Type B pancreatic cell (in vitro differentiated cells): Measurements from ENCODE around the gene HOXC5. TPM values are rescaled to one million over a fixed set of nuclear protein-coding genes. Genes with fewer than 3 reads are reported as not detected.

Source experiments
- DNase-seq: peaks from one replicate; pipeline ENCODE4 v3.0.0; 2021; ENCODE audit warnings: mixed read lengths; ENCODE audit not compliant: unreplicated experiment; ENCODE audit errors: extremely low spot score
- H3K27ac Mint-ChIP-seq: 2 replicates; pipeline ENCODE4 v1.8.0; 2021; ENCODE audit warnings: mild to moderate bottlenecking, mixed read lengths
- H3K27me3 Mint-ChIP-seq: 2 replicates; pipeline ENCODE4 v1.8.0; 2021; ENCODE audit warnings: mixed read lengths
- H3K36me3 Mint-ChIP-seq: 2 replicates; pipeline ENCODE4 v1.8.0; 2021; ENCODE audit warnings: mixed read lengths
- H3K4me1 Mint-ChIP-seq: one replicate; pipeline ENCODE4 v1.8.0; 2021; ENCODE audit warnings: mixed read lengths; ENCODE audit not compliant: unreplicated experiment
- H3K4me3 Mint-ChIP-seq: 2 replicates; pipeline ENCODE4 v1.8.0; 2021; ENCODE audit warnings: mild to moderate bottlenecking, mixed read lengths
- H3K9me3 Mint-ChIP-seq: 2 replicates; pipeline ENCODE4 v1.8.0; 2021; ENCODE audit warnings: mixed read lengths
- total RNA-seq: library from RNA; stranded (reverse); gene quantifications from 2 replicates; pipeline ENCODE4 v1.2.1, GENCODE V29; 2021; ENCODE audit warnings: low replicate concordance
- TF ChIP-seq, protein P1 (sequence below): fragments of 200-600 bp; sonication (generic); conservative IDR thresholded peaks from 2 replicates; pipeline ENCODE4 v1.5.0; 2021; ENCODE audit warnings: antibody characterized with exemption, mild to moderate bottlenecking

The HOXC5 gene
- total RNA-seq, 1 donor from 2014 or later = 56.9 TPM

DNA sequence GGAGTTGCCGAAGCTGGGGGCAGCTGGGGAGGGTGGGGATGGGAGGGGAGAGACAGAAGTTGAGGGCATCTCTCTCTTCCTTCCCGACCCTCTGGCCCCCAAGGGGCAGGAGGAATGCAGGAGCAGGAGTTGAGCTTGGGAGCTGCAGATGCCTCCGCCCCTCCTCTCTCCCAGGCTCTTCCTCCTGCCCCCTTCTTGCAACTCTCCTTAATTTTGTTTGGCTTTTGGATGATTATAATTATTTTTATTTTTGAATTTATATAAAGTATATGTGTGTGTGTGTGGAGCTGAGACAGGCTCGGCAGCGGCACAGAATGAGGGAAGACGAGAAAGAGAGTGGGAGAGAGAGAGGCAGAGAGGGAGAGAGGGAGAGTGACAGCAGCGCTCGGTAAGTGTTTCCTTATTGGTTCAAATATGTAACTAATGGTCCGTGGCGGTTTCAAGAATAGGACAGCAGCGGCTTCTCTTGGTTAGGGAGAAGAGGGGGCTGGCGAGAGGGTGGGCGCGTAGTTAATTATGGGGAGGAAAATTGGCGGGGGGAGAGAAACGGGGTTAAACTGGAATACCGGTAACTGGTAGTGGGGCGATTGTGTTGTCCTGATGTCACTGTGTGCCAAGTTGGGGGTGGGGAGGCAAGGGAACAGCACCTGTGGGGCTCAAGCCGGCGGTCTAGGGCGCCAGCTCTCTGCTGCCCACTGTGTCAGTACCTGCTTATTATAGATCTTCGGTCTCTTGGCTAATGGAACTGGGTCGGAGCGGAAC lies 15.6 kb upstream of the HOXC5 start:
- Mint-ChIP-seq H3K27ac (peak overlapping the region; percentile 77), H3K27me3 (peaks cover 91% of the 10 kb centered on the region), H3K36me3 (peaks cover 4% of the 10 kb centered on the region), H3K9me3 (no peaks in the 10 kb centered on the region), H3K4me1 (peaks cover 17% of the 10 kb centered on the region), H3K4me3 (peak overlapping the region; percentile 86)
- TF ChIP-seq, protein P1, sequence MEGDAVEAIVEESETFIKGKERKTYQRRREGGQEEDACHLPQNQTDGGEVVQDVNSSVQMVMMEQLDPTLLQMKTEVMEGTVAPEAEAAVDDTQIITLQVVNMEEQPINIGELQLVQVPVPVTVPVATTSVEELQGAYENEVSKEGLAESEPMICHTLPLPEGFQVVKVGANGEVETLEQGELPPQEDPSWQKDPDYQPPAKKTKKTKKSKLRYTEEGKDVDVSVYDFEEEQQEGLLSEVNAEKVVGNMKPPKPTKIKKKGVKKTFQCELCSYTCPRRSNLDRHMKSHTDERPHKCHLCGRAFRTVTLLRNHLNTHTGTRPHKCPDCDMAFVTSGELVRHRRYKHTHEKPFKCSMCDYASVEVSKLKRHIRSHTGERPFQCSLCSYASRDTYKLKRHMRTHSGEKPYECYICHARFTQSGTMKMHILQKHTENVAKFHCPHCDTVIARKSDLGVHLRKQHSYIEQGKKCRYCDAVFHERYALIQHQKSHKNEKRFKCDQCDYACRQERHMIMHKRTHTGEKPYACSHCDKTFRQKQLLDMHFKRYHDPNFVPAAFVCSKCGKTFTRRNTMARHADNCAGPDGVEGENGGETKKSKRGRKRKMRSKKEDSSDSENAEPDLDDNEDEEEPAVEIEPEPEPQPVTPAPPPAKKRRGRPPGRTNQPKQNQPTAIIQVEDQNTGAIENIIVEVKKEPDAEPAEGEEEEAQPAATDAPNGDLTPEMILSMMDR = no peak
- DNase-seq = no peak

DNA sequence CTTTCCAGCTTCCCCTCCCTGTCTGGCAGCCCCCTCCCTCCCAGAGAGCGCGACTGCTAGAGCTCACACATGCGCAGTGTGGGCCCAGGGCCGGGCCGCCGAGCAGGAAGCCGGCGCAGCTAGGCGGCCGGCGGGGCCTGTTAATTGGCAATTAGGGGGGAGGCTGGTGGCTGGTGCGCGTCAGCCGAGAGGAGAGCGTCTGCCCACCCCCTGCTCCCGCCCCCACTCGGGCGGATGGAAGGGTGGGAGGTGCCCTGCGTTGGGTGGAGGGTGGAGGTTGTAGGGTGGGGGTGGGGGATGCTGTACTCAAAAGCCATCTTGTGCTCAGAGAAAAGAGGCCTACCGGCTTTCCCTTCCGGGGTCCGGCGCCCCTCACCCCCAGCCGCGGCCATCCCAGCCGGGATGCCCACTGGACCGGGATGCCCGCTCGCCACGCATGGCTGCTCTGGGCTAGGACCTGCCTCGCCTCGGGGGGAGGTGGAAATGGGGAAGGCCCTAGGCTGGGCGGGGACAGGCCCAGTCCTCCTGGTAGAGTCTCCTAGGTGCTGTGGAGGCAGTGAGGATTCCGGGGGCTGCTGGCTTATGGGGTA lies 14.9 kb upstream of the HOXC5 start:
- no peak for DNase-seq
- TF ChIP-seq, protein P1 = no peak
- H3K27ac Mint-ChIP-seq = peak overlapping the region; percentile 77
- peak overlapping the region; percentile 86 for H3K4me3 Mint-ChIP-seq
- H3K4me1 Mint-ChIP-seq = peaks cover 18% of the 10 kb centered on the region
- H3K9me3 Mint-ChIP-seq = no peaks in the 10 kb centered on the region
- H3K27me3 Mint-ChIP-seq = peaks cover 91% of the 10 kb centered on the region
- H3K36me3 Mint-ChIP-seq = peaks cover 4% of the 10 kb centered on the region

DNA sequence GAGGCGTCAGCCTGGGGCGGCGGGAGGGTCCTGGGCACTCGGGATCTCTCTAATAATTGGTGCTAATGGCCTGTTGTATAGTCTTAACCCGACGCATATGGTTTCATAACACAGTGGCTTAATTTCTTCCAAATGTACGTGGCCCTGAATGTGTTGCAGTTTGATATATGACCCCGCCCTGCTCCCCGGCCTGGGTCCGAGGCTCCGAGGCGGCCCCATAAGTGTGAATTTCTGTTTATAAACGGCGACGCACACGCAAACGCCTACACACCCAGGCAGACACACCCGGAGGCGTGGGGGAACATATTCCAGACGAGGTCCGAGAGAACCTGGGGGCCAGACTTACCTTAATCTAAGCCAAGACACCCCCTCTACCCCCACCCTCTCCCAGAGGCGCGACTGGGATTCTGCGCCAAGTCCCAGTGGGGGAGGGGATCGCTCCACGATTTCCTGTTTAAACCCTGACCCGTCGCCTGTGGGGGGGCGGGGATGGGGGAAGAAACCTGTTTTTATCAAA lies 14.3 kb upstream of the HOXC5 start:
- no peak for DNase-seq
- H3K9me3 Mint-ChIP-seq = no peaks in the 10 kb centered on the region
- TF ChIP-seq, protein P1 = no peak
- peak overlapping the region; percentile 86 for H3K4me3 Mint-ChIP-seq
- no peak overlapping the region for H3K27ac Mint-ChIP-seq
- H3K36me3 Mint-ChIP-seq = peaks cover 4% of the 10 kb centered on the region
- H3K27me3 Mint-ChIP-seq = peaks cover 91% of the 10 kb centered on the region
- peaks cover 24% of the 10 kb centered on the region for H3K4me1 Mint-ChIP-seq

DNA sequence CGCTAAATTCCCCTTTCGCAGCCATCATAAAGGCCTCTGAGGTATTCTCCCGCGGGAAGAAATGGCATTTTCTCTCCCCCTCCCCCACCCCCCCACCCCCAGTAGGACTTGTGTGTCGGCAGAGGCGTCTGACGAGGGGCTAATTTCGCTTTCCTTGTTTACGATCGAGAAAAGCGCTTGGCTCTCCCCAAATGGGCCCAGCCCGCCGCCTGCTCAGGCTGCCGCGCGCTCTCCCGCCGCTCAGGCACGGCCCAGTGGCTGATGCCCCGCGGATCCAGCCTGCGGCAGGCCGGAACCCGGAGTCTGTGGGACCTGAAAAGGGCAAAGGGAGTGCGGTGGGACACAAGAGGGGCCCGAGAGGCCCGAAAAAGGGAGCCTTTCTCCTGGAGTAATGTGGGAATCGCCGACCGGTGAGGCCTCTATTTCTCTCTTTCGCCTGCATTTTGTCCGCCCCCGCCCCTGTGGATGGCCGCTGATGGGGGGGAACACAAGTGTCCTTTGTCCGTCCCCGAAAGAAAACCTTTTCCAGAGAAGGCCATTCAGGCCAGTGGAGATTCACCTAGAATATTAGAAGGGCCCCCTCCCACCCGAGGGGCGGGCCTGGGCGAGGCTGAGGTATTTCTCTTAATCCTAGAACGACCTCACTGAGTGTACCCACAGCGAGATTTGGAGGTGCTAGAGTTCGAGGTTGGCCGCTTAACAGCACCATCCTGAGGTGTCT lies 13.6 kb upstream of the HOXC5 start:
- Mint-ChIP-seq H3K4me3 (peak overlapping the region; percentile 77), H3K27me3 (peaks cover 91% of the 10 kb centered on the region), H3K27ac (no peak overlapping the region), H3K4me1 (peaks cover 29% of the 10 kb centered on the region), H3K36me3 (peaks cover 4% of the 10 kb centered on the region), H3K9me3 (no peaks in the 10 kb centered on the region)
- no peak for DNase-seq
- TF ChIP-seq, protein P1 = no peak

DNA sequence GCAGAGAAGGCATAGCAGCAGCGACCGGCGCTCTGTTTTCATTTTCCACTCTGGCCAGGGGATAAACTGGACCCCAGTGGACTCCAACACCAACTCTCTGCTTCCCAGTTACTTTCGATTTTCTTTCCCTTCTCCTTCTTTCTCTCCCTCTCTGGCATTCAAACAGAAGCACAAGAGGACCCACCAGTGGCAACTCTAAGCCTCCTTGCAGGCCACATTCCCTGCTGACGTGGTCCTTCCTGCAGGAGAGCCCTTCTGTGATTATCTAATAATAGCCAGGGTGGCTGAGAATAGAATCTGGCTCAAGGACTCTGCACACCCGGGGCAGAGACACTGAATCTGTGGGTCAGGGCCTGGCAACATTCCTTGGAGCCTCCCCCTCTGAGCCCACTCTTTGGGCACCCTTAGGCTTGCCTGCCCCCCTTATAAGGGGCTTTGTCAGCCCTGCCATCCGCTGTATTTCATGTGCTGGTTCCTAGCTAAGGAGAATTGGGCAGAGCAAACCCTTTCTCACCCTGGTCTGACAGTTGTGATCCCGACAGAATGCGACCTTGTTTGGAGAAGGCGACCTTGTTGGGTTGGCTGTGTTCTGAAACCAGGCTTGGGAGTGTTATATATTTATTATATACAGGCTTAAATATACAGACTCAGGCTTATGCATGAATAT lies 12.8 kb upstream of the HOXC5 start:
- Mint-ChIP-seq H3K4me3 (peak overlapping the region; percentile 77), H3K27ac (peak overlapping the region; percentile 10), H3K9me3 (no peaks in the 10 kb centered on the region), H3K4me1 (peaks cover 29% of the 10 kb centered on the region), H3K27me3 (peaks cover 91% of the 10 kb centered on the region), H3K36me3 (peaks cover 4% of the 10 kb centered on the region)
- TF ChIP-seq, protein P1 = no peak
- DNase-seq = no peak
